ENCODE data around the gene FRAS1. TPM values are rescaled to one million over a fixed set of nuclear protein-coding genes. Genes with fewer than 3 reads are reported as not detected.

FRAS1 gene
- total and polyA plus RNA-seq, 2 of the 8 experiments (the other 6 are each of a cell fraction or from before 2014, with no cell fraction given) = 38.5 to 109 TPM

DNA sequence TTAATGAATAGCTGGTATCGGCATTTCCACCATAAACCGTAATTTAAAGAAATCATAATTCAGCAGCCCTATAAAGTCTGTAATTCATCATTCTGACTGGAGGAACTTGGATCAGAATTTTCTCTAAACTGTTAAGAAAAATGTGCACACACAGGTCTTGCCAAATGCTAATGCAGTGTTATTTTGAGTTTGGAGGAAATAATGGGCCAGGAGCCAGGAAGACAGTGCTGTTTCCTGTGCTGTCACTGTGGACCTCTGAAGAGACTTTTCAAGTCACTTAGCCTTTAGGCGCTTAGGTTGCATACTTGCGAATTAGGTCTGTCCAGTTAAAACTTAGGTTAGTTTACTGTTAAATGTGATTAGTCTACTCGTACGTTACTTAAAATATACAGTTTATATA, 357.0 kb downstream of the FRAS1 start:
- H3K23ac ChIP-seq (ENCODE audit: insufficient read length) = no peak overlapping the region
- H3K23me2 ChIP-seq (ENCODE audit: low read depth, low read length) = no peaks in the 10 kb centered on the region
- no peak overlapping the region for H3K56ac ChIP-seq (replicated peaks; ENCODE audit: insufficient read length, low read depth, low read length)
- no peak overlapping the region for H3K4ac ChIP-seq (replicated peaks; ENCODE audit: insufficient read length, low read depth, low read length)
- H3K4me2 ChIP-seq (ENCODE audit: insufficient read depth in 1 of 2, low read depth in 2 of 2, low read length in 2 of 2) = no peak overlapping the region
- H2AK5ac ChIP-seq (ENCODE audit: low read depth, low read length) = no peak overlapping the region
- POLR2A ChIA-PET (ENCODE audit: partially characterized antibody) = no interaction called here
- peaks cover 0 to 8% (median 3%) of the 10 kb centered on the region in 4 experiments; a peak in 3 of 7 replicates for H3K4me1 ChIP-seq (replicated peaks in 1 of 4; ENCODE audit: control insufficient read depth in 3 of 4, insufficient read depth in 4 of 4, low read length in 3 of 4)
- peaks cover 3 to 55% (median 24%) of the 10 kb centered on the region in 4 experiments for H3K36me3 ChIP-seq (ENCODE audit: control insufficient read depth in 2 of 4, insufficient read depth in 4 of 4, low read length in 3 of 4)
- H3K14ac ChIP-seq (ENCODE audit: insufficient read length) = no peak overlapping the region
- H3K27ac ChIP-seq (ENCODE audit: low read depth, low read length) = no peak overlapping the region
- no peaks in the 10 kb centered on the region for H3K9me3 ChIP-seq (ENCODE audit: insufficient read depth in 2 of 2, low read depth in 1 of 2, low read length in 1 of 2)
- H2AFZ ChIP-seq (ENCODE audit: low read length) = no peak overlapping the region
- H2BK15ac ChIP-seq (ENCODE audit: low read length) = no peak overlapping the region
- no peaks in the 10 kb centered on the region for H4K20me1 ChIP-seq (replicated peaks in 1 of 2; ENCODE audit: control insufficient read depth in 1 of 2, insufficient read depth in 2 of 2, low read length in 2 of 2)
- H2BK5ac ChIP-seq (ENCODE audit: low read depth, low read length) = no peak overlapping the region
- no peaks in the 10 kb centered on the region for H3K79me2 ChIP-seq (ENCODE audit: control insufficient read depth in 1 of 2, insufficient read depth in 2 of 2, low read length in 2 of 2)
- no peak overlapping the region for H2BK12ac ChIP-seq (ENCODE audit: low read depth, low read length)
- no peak overlapping the region for H3K18ac ChIP-seq (ENCODE audit: extremely low read depth, low read length)
- H3K4me3 ChIP-seq (ENCODE audit: extremely low read depth in 1 of 4, insufficient read depth in 2 of 4, low read depth in 3 of 4, low read length in 4 of 4) = no peak overlapping the region
- no peak overlapping the region for H4K91ac ChIP-seq (replicated peaks; ENCODE audit: insufficient read length, low read length)
- CTCF ChIA-PET (ENCODE audit: partially characterized antibody) = no interaction called here
- no peak overlapping the region for H4K5ac ChIP-seq (ENCODE audit: insufficient read length, low read depth, low read length)
- no peak overlapping the region for H3K9ac ChIP-seq (replicated peaks in 1 of 4; ENCODE audit: extremely low read depth in 1 of 4, low read depth in 3 of 4, low read length in 3 of 4)
- H3K79me1 ChIP-seq (ENCODE audit: low read depth, low read length) = no peaks in the 10 kb centered on the region; the same call in 1 of the 2 replicates
- no peaks in the 10 kb centered on the region for H3K27me3 ChIP-seq (replicated peaks in 1 of 4; ENCODE audit: control insufficient read depth in 3 of 4, extremely low read depth in 1 of 4, insufficient read depth in 3 of 4, low read length in 3 of 4)
- no peak for FAIRE-seq
- H4K8ac ChIP-seq (ENCODE audit: extremely low read depth, insufficient read depth, low read length) = no peak overlapping the region
- no peak for DNase-seq (ENCODE audit: low read depth in 1 of 2, low spot score in 2 of 2)
- H2BK20ac ChIP-seq (ENCODE audit: low read length) = no peak overlapping the region
- WGBS, 2 experiments (ENCODE audit: extremely low coverage in 1 of 2, insufficient coverage in 1 of 2, insufficient read length in 1 of 2, insufficient replicate concordance in 2 of 2, low coverage in 1 of 2, low lambda C conversion rate in 2 of 2, missing lambda C conversion rate in 1 of 2) = 94% methylated on average over 6 of the region's 6 CpGs; no CpG with 5 or more reads in 1 of the 2 experiments
- H2BK120ac ChIP-seq (replicated peaks; ENCODE audit: low read depth, low read length) = no peak overlapping the region
- TF ChIP-seq CHD2 (IDR thresholded peaks at IDR 0.05; ENCODE audit: low read length) = no peak

Measured in H1 (cell line).